ENCODE measurements around the gene CPAMD8.

DNA sequence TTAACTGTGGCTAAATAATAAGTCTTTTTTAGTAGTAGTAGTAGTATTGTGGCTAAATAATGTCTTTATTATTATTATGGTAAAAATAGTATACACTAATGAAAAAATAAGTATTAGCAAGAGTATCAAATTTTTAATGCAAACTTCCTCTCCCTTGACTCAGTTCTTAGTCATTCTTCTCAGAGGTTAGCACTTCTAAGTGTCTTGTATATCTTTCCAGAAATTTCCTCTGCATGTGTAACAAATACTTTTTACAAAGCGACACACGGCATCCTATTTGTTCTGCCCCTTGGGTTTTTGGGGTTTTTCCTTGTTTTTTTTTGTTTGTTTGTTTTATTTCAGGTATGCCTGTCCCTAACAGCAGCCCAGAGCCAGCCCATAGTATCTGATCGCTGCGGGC lies 176.5 kb downstream of the CPAMD8 start:
- TF ChIP-seq POLR2A (IDR thresholded peaks at IDR 0.05) (no peak), CTCF (IDR thresholded peaks at IDR 0.05) (no peak)

All from right lobe of liver (tissue), 4 donors.